Hematopoietic multipotent progenitor cell treated with erythropoietin and hydrocortisone succinate and interleukin-3 and kit ligand, for 15 days (in vitro differentiated cells): ENCODE data around the gene PGAM5.

Experiments used
- DNase-seq: peaks from one replicate; pipeline ENCODE4 v3.0.0-alpha.2; 2015; ENCODE audit warnings: low spot score

PGAM5 gene

DNA sequence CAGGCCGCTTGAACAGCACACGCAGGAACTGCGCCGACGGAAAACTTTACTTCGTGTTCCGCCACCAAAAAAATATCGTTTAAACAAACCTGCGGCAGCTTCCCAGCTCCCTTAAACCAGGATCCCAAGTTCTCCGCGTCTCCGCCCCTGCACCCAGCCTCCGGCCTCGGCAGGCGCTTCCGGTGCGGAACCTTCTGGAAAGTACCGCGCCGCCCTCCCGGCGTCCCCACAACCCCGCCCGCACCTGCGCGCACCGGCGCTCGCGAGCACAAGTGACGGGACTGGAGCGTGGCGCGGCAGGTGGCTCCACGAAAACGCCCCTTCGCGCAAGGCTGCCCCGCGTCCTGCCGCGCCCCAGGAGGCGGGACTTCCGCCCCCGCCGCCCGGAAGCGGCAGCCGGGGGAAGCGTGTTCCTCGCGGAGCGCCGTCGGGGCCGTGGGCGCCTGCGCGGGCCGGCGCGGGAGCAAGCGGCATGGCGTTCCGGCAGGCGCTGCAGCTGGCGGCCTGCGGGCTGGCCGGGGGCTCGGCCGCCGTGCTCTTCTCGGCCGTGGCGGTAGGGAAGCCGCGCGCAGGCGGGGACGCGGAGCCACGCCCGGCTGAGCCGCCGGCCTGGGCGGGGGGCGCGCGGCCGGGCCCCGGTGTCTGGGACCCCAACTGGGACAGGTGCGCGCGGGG lies at the start of gene PGAM5:
PGAM5 (plus strand) TSS at position 438 of the 675 bp plus-strand sequence; CDS start at position 473, 35 bp downstream.
- DNase-seq = peak; percentile 83

DNA sequence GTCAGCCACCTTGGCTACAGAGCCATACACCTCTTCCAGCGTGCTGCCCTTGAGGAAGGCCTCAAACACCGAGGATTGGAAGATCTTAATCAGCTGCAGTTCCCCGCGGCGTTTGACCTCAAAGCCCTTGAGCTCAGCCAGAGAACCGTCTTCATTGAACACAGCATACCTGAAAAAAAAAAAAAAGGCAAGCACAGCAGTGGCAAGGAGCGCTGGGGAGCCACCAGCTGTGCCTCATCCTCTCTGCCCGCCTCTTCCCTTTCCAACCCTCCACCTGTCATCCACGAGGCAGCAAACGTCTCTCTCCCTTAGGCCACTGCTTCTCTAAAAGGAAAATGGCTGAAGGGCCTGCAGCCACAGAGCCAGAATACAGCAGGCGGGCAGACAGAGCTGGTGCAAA lies 49.6 kb upstream of the PGAM5 start:
- no peak for DNase-seq

DNA sequence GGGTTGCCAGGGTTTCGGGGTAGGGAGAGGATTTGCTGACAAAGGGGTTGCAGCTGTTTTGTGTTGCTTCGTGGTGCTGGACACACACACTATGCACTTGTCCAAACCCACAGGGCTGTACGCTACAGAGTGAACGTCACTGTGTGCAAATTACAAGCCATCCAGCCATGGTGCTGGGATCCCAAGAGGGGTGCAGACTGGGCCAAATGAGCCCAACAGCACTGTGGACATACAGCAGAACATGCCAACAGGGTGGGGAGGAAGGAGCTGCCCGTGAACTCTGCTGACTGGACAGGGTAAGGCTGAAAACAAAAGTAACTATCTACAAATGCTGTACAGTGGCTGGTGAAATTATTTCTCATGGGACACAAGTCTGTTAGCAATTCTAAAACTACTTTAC lies 48.7 kb upstream of the PGAM5 start:
- DNase-seq = no peak

DNA sequence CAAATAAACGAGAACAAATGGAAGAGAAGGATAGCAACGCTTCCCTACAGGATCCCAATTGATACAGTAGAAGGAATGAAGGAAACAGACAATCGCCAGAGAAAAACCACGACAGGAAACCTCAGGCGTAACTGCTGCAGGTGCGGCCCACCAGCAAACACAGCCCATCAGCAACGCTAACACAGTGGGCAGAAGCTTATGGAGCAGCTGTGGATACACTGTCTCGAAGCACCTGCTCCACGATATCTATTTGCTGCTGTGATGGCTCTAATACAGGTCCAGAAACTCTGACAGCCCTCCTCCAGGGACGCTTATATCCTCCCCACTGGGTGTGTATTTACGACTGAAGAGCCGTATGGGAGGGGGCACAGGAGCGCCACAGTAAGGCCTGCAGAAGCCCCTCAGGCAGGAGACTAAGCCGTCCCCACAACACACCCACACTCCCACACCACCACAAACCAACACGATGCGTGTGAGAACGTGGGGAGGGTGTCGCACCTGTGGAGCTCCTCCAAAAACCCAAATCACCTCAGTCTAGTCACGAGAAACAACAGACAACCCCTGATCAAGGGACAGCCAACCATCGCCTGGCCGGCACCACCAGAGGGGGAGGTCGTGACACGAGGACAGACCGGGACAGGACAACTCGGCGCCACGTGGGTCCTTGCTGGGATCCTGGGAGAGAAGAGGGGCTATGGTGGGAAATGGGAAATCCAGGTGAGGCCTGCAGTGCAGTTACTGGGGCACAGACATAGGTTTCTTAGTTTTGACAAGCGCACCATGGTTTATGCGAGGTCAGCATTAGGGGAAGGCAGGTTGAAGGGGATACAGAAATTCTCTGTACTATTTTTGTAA lies 47.5 kb upstream of the PGAM5 start:
- no peak for DNase-seq

DNA sequence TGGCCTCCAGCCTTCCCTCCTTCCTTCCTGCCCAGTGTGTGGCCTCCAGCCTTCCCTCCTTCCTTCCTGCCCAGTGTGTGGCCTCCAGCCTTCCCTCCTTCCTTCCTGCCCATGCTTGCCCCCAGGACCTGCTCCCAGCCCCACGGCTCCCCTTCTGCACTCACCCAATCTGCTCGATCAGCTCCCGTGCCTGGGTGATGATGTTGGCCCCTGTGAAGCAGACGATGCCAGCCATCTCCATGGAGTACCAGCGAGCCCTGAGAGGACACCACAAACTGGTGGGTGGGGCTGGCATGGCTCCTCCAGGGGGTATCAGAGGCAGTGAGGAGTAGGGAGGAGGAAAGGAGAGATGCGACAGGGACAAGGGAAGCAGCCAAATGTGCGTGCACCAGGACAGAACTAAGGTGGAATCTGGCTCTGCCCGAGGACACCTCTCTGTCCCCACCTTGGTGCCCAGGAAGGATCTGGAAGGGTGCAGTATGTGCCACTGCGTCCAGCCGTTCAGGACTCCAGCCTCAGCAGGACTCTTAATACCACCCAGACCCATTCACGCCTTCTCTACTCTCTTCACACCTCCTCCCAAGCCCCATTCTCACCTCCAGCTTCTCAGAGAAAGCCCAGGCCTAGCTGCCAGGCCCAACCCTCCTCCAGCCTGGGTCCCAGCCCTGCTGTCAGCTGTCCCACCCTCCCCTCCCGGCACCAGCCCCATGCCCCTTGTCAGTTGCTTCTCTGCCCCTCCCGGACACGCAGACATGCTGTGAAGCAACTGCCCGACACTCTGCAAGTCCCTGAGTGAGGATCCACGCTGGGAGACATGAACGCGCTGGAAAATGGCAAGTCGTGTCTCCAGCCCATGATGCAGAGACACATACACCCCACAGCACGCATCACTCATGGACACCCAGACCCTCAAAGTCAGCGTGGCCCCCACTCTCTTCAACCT lies 46.2 kb upstream of the PGAM5 start:
- DNase-seq = no peak

DNA sequence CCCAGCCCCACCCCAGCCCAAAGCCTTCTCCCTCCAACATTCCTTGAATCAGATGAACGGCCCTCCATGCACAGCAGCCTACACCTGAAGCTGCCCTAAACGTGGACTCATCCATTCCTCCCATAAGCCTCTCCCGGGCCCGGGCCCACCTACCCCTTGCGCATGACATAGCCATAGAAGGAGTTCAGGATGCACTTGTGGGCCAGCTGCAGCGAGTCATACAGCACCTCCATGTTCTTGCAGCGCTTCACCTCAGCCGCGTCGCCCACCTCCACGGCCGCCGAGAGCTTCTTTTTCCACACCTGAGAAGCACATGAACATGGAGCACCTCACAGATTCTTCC lies 45.5 kb upstream of the PGAM5 start:
- DNase-seq = no peak

DNA sequence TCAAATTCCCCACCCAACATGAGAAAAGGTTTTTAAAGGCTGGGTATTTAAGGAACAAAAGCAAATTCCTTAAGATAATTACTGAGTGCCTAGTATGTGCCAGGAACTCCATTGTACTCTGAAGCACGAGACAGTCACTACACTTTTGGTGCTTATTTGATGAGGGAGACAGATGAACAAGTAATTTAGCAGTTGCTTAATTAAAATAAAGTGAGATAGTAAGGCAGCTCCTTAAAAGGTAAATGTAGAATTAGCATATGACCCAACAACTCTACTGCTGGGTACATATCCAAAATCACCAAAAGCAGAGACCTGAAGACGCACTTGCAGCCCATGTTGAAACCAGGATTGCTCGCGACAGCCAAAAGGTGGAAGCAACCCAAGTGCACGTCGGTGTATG lies 44.8 kb upstream of the PGAM5 start:
- DNase-seq = no peak

DNA sequence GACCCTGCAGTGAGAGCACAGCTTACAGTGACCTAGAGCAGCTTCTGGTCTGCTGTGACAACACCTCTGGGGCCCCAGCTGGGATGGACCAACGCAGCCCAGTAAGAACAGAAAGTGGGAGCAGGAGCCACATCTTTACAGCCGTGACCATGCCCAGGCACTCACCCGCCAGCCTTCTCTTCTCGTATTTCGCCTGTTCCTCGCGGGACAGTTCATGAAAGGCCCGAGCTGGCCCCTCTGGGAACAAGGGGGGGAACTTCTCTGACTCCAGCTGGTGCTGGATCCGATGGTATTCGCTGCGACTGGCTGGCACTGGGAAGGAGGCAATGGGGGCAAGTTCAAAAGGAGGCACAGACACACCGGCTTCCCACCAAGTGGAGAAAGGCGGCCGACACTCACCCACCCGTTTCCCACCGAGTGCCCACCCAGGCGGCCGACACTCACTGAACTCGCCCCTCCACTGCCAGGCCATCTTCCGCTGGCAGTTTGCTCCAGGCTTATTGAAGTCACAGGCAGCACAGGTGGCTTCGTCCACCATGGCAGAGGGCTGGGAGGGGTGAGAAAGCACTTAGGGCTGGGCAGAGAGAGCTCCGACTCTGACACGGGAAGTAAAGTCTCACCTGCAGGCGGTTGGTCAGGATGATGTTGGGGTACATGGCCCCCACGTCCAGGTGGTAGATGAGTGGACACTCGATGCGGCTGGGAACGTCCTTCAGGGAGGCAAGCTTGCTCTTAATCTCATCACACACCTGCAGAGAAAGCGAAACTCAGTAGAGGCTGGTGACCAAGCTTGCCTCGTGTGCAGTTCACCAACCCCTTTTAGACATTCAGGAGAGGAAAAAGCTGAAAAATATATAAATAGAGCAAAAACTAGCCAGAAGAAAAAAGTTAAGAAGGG lies 42.2 kb upstream of the PGAM5 start:
- DNase-seq = no peak

DNA sequence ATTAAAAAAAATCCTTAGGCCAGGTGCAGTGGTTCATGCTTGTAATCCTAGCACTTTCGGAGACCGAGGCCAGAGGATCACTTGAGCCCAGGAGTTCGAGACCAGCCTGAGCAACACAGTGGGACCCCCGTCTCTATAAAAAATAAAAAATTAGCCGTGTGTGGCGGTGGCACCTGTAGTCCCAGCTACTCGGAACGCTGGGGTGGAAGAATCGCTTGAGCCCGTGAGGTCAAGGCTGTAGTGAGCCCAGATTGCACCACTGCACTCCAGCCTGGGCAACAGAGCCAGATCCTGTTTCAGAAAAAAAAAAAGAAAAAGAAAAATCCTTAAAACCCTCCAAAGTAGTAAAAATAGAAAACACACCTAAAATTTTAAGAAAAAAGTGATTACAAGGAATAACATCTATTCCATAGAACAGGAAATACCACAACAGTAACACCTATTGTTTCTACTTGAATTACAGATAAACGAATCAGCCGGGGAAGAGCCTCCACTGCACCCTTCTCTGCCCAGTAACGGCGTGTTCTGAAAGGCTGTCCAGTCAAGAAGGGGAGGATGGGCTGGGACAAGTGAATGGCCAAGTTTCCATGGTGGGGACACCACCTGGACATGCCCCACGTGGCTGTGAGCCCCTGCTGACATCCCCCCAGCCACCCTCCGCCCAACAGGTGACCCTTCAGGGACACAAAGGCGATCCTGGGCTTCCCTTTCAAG lies 41.3 kb upstream of the PGAM5 start:
- DNase-seq = no peak

DNA sequence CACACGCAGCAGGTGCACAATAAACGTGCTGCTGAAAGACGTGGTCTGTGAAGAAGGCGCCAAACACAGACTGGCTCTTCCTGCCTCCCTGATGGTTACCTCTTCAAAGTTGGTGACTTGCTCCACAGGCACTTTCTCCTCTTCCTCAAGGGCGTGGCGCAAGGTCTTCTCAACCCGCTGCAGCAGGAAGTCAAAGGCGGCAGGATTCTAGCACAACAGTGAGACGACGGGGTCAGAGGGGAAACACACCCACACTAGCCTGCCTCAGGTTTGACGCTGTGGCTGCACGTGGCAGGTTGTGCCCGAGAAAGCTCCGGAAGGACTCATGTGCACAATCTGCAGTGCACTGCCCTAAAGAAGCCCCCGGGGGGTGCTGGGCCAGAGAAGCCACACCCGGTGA lies 38.5 kb upstream of the PGAM5 start:
- no peak for DNase-seq

DNA sequence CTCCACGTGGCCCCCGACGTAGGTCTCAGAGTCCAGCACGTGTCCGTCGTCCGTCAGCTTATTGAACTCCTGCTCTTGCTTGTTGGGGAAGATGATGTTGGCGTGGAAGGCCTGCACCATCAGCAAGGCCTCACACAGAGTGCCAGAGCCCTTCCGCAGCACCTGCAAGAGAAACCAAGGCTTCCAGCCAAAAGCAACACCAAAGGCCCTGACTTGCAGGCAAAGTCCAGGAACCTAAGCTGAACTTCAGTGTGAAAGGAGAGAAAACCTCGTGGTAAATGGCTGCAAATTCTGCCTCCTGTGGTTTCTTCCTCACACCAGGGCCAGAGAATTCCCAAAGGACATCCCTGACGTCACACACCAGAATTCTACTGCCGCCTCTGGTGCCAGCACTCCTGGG lies 38.0 kb upstream of the PGAM5 start:
- no peak for DNase-seq

DNA sequence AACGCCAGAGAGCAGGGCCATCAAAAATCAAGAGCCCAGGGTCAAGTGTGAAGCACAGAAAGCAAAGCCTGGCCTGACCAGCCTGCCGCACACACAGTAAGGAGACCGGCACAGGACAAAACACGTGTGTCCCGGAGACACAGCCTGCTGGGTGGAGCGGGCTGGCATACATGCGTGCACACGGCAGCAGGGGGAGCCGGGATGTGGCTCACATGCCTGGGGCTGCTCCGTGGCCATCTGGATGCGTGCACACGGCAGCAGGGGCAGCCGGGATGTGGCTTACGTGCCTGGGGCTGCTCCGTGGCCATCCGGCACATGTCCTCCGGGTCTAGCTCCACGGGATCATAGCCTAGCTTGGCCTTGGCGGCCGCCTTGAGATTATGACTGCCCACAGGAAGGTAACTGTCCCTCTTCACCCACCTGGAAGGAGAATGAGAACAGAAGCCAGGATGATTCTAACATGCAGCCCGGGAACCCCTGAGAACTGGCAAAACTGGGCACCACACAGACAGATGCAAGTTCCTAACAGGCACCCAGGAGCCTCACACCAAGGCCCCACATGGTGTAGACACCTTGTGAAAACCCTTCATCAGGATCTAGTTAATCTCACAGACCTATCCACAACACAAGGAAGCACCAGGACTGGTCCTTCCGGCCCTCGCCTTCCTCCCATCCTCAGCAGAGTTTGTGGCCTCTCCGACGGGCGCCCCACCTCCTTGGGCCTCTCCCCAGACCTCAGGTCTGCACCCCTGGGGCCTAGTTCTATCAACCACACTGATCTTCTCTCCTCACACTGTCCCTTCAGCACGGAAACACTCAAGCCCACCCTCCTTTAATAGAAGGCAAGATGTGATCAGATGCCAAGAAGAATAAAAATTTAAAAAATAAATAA lies 37.1 kb upstream of the PGAM5 start:
- no peak for DNase-seq

DNA sequence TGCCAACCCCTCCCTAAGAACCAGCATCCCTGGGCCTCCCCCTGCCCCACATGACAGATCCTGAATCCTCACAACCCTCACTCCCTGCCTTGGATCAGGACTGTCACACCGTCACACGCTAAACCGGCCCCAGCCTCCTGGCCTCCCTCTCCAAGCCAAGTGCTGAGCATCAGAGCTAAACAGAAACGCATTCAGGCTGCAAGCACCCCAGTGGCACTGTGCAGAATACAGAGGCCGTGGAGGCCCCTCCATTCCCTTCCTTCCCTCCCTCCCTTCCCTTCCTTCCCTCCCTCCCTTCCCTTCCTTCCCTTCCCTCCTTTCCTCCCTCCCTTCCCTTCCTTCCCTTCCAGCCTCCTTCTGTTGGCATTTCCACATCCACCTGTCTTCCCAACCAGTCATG lies 36.1 kb upstream of the PGAM5 start:
- DNase-seq = no peak

DNA sequence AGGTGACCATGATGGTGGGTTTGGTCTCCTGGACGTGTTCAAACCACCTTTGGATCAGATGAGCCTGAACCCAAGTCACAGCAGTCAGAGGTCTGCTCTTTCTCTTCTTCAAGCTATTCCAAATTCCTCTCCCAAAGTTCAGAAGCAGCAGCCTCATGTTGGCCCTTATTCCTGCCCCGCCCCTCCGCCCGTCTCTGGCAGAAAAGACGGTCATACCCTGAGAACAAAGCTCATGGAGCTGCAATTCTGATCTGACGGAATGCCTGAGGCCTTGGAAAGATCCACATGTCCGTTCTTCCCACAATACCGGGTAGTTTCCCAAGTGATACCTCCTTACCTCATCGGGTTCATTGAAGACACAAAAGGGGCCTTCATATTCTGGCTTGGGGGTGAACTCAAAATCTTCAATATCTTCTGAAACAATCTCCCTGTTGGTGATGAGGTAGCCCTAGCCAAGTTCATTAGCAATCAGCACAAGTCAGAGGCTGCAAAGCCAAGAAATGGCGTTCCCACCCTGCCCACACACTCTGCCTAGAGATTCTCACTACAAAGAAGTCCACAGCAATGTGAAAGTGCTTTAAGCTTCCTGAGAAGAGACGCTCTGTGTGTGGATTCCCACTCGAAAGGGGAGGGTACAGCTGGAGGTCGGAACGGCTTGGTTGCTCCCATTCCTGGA lies 34.7 kb upstream of the PGAM5 start:
- no peak for DNase-seq

DNA sequence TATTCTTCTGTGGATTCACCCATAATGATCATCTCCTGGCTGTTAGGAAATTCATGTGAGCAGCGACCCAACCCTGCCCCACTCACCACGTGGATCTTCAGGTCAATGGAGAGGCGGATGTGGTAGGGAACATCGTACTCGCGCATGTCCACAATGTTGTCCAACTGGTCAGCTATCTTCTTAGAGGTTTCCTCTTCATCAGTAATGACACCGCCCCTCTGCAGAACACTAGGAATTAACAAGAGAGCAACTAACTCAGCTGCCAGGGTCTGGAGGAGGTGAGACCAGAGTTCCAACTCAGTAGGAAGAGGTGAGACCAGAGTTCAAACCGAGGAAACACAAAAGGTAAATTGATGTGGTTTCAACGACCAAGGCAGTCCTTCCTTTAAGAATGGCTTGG lies 33.1 kb upstream of the PGAM5 start:
- no peak for DNase-seq

DNA sequence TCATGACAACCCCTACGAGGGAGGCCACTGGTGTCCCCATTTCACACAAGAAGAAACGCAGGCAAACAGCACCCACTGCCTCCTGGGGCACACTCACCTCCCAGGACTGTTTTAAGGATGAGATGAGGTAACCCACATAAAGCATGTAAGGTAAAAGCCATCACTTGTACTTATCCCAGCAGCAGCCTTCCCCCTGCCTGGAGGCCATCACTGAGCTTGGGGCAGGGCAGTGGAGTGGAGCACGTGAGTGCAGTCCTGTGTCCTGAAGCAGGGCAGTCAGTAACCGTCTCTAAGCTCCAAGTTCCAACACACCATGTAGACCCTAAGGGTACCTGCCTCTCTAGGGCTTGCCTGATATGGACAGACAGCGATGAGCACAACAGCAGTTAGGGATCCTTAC lies 25.2 kb upstream of the PGAM5 start:
- DNase-seq = no peak

DNA sequence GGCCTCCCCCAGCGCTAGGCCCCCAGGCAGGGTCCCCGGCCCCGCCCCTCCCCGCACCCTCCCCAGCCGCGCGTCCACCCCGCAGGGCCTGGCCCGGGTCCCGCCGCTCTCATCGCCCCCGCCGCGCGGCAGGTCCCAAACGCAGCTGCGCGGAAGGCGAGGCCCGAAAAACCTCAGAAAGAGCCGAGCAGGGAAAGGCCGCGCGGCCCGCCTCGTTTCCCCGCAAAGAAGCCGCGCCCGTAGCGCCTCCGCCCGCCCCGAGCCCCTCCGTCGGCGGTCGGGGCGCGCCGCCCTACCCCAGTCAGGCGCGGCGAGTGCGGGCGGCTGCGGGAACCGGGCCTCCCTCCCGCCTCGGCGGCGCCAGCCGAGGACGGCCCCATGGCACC lies 23.8 kb upstream of the PGAM5 start:
- no peak for DNase-seq

DNA sequence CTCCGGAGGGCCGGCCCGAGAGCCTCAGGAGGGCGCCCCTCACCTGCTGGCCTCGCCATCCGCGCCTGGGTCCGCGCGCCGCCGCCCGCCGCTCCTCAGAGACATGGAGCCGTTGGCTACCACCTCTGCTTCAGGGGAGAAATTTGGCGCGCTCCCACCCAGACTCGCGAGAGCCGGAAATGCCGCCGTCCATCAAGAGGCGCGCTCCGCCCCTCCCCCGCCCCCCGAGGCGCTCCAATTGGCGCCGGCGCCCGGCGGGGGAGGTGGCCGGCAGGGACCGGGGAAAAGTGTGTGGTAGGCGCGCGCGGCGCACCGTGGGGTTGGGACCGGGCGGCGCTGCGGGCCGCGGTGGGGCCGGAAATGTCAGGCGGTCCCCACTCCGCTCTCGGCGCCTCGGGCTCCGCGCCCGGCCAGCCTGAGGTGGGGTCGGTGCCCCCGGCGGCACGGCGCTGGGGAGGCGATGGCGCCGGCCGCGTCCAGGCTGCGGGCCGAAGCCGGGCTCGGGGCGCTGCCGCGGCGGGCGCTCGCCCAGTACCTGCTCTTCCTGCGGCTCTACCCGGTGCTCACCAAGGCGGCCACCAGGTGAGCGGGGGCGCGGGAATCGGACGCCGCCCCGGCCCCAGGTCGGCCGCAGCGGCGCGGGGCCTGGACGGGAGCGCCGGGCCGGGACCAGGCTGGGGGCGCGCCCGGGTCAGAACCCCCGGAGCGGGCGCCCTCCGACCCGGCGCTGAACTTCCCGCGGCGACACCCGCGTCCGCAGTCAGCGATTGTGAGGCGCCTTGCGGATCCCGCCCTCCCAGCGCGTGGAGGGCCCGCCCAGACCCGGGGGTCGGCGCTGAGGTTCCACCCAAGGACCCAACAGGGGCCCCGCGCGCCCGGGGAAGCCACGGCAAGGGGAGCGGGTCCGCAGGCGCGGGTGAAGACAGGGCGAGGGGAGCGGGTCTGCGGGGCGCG lies 23.2 kb upstream of the PGAM5 start, which contains the start of the genes POLE and PXMP2:
POLE (minus strand) TSS at position 132 of the 954 bp plus-strand sequence; CDS start at position 105, 27 bp downstream.
PXMP2 (plus strand) TSS at position 377 of the 954 bp plus-strand sequence; CDS start at position 461, 84 bp downstream.
- DNase-seq = peak; percentile 90
